Measurements from ENCODE around the gene ALG3.

DNA sequence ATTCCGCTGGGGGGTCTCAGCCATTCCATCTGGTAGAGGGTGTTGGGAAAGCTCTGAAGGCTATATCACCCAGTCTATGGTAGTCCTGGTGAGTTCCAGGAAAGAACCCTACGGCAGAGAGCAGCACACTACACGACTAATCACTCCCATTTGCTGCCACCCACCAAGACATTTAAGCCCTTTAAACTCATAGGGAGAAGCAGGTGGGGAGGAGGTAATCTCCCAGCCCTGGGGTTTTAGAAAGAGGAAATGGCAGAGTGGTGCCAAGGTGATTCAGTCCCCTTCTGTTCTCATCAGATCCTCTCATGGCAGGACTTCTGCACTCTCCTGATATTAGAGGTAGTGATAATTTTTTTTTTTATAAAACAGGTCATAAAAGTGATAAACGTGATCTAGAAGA is 29.9 kb downstream of the ALG3 start:
- TF ChIP-seq, protein P1, sequence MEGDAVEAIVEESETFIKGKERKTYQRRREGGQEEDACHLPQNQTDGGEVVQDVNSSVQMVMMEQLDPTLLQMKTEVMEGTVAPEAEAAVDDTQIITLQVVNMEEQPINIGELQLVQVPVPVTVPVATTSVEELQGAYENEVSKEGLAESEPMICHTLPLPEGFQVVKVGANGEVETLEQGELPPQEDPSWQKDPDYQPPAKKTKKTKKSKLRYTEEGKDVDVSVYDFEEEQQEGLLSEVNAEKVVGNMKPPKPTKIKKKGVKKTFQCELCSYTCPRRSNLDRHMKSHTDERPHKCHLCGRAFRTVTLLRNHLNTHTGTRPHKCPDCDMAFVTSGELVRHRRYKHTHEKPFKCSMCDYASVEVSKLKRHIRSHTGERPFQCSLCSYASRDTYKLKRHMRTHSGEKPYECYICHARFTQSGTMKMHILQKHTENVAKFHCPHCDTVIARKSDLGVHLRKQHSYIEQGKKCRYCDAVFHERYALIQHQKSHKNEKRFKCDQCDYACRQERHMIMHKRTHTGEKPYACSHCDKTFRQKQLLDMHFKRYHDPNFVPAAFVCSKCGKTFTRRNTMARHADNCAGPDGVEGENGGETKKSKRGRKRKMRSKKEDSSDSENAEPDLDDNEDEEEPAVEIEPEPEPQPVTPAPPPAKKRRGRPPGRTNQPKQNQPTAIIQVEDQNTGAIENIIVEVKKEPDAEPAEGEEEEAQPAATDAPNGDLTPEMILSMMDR (IDR thresholded peaks at IDR 0.05; ENCODE audit: low read length) = no peak
- no peak for TF ChIP-seq EZH2 (optimal IDR thresholded peaks at IDR 0.05; ENCODE audit: low read depth, low read length)
- TF ChIP-seq EZH2phosphoT487 (IDR thresholded peaks at IDR 0.05; ENCODE audit: low read length) = no peak

All from MM.1S (cell line).